Measurements from ENCODE around the gene EXOC3.

The EXOC3 gene

GRCh38 chr5:499233-500209 lies 56.5 kb downstream of the EXOC3 start:
- no peak for TF ChIP-seq REST (IDR thresholded peaks at IDR 0.05; ENCODE audit: insufficient read depth in 1 of 2, low read depth in 2 of 2, low read length in 2 of 2)
- TF ChIP-seq POLR2AphosphoS5 (IDR thresholded peaks at IDR 0.05; ENCODE audit: low read depth, low read length) = no peak
- TF ChIP-seq FOXP2 (optimal IDR thresholded peaks at IDR 0.05; ENCODE audit: borderline replicate concordance, extremely low read depth, extremely low read length, insufficient read depth) = no peak
- TF ChIP-seq TAF1 (IDR thresholded peaks at IDR 0.05; ENCODE audit: borderline replicate concordance, insufficient read depth, low read length) = no peak
- TF ChIP-seq SIN3A (IDR thresholded peaks at IDR 0.05; ENCODE audit: borderline replicate concordance, insufficient read depth, low read length) = no peak

DNA sequence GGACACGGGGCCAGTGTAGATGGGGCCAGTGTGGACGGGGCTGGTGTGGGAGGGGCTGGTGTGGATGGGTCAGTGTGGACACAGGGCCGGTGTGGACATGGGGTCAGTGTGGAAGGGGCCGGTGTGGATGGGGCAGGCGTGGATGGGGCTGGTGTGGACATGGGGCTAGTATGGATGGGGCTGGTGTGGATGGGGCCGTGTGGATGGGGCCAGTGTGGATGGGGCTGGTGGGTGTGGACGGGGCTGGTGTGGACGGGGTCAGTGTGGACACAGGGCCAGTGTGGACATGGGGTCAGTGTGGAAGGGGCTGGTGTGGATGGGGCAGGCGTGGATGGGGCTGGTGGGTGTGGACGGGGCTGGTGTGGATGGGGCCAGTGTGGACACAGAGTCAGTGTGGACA lies 57.5 kb downstream of the EXOC3 start:
- TF ChIP-seq SIN3A (IDR thresholded peaks at IDR 0.05; ENCODE audit: borderline replicate concordance, insufficient read depth, low read length) = no peak
- no peak for TF ChIP-seq REST (IDR thresholded peaks at IDR 0.05; ENCODE audit: insufficient read depth in 1 of 2, low read depth in 2 of 2, low read length in 2 of 2)
- TF ChIP-seq TAF1 (IDR thresholded peaks at IDR 0.05; ENCODE audit: borderline replicate concordance, insufficient read depth, low read length) = no peak
- no peak for TF ChIP-seq FOXP2 (optimal IDR thresholded peaks at IDR 0.05; ENCODE audit: borderline replicate concordance, extremely low read depth, extremely low read length, insufficient read depth)
- TF ChIP-seq POLR2AphosphoS5 (IDR thresholded peaks at IDR 0.05; ENCODE audit: low read depth, low read length) = no peak

DNA sequence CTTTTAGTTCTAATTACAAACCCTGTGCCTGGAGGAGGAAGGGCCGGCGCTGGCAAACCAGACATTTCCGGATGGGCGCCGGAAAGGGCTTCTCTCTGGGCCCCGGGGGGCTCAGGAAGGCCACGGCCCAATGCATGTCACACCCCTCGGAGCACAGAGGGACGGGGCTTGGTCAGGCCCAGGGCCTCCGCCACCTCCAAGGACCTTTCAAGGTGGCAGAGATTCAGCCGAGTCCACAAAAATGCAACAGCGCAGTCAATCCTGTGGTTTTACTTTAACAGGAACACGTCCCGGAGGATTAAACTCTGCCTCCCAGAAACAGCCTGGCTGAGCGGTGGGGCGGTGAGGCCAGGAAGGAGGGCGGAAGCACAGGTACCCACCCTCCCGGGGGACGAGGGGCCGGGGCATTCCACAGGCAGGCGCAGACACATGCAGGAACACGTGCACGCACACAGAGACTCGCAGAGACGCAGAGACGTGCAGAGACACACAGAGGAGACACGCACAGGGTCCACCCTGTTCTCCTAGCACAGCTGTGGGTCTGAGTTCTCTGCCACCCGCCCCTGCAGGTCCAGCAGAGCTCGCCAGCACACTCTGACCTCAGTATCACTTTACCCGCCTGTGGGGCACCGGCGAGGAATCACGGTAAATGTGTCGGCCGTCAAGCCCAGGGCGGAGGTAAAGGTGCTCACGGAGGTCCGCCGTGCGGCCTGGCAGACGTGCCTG lies 58.3 kb downstream of the EXOC3 start:
- TF ChIP-seq FOXP2 (optimal IDR thresholded peaks at IDR 0.05; ENCODE audit: borderline replicate concordance, extremely low read depth, extremely low read length, insufficient read depth) (no peak), SIN3A (IDR thresholded peaks at IDR 0.05; ENCODE audit: borderline replicate concordance, insufficient read depth, low read length) (no peak), TAF1 (IDR thresholded peaks at IDR 0.05; ENCODE audit: borderline replicate concordance, insufficient read depth, low read length) (no peak), POLR2AphosphoS5 (IDR thresholded peaks at IDR 0.05; ENCODE audit: low read depth, low read length) (no peak), REST (IDR thresholded peaks at IDR 0.05; ENCODE audit: insufficient read depth in 1 of 2, low read depth in 2 of 2, low read length in 2 of 2) (no peak)

- no peak for TF ChIP-seq SIN3A (IDR thresholded peaks at IDR 0.05; ENCODE audit: borderline replicate concordance, insufficient read depth, low read length)
- no peak for TF ChIP-seq FOXP2 (optimal IDR thresholded peaks at IDR 0.05; ENCODE audit: borderline replicate concordance, extremely low read depth, extremely low read length, insufficient read depth)
- no peak for TF ChIP-seq TAF1 (IDR thresholded peaks at IDR 0.05; ENCODE audit: borderline replicate concordance, insufficient read depth, low read length)
- TF ChIP-seq POLR2AphosphoS5 (IDR thresholded peaks at IDR 0.05; ENCODE audit: low read depth, low read length) = no peak
- TF ChIP-seq REST (IDR thresholded peaks at IDR 0.05; ENCODE audit: insufficient read depth in 1 of 2, low read depth in 2 of 2, low read length in 2 of 2) = no peak
Observed at GRCh38 chr5:501831-502184, 58.8 kb downstream of the EXOC3 start.

Measured in PFSK-1 (cell line).